K562 (cell line): ENCODE measurements around the gene MRTFB. TPM values are rescaled to one million over a fixed set of nuclear protein-coding genes. Genes with fewer than 3 reads are reported as not detected.
A peak's percentile ranks its signal among the peaks of the same experiment; 100 is the strongest.

ENCODE experiments used
- CBX3 ChIP-seq, 2 experiments: IDR thresholded peaks; 1 replicate in 1 of 2; 2 replicates in 1 of 2; pipeline ENCODE4 v1.6.1; 2012; ENCODE audit warnings: inconsistent platforms in 2 of 2, low read length in 2 of 2, borderline replicate concordance in 1 of 2, control low read depth in 1 of 2
- CREBBP ChIP-seq: IDR thresholded peaks from one replicate; pipeline ENCODE4 v1.6.1; 2012; ENCODE audit warnings: low read depth, mild to moderate bottlenecking, control low read depth, inconsistent platforms, low read length
- DDX20 ChIP-seq: fragments of 450-650 bp; IDR thresholded peaks from 2 replicates; pipeline ENCODE4 v1.6.1; 2016; ENCODE audit warnings: missing genetic modification characterization, low read depth, mild to moderate bottlenecking, missing compliant biosample characterization, moderate library complexity
- FOSL1 ChIP-seq: fragments of 200-800 bp; sonication (Bioruptor generic); conservative IDR thresholded peaks from 2 replicates; pipeline ENCODE4 v1.6.1; 2016; ENCODE audit warnings: missing genetic modification characterization, missing compliant biosample characterization
- L3MBTL2 ChIP-seq: fragments of 450-650 bp; IDR thresholded peaks from 2 replicates; pipeline ENCODE4 v1.6.1; 2016; ENCODE audit warnings: mild to moderate bottlenecking, moderate library complexity
- MAZ ChIP-seq, 2 experiments: fragments of 450-650 bp in 1 of 2; sonication (generic) in 1 of 2; formaldehyde crosslinking; IDR thresholded peaks in 1 of 2; conservative IDR thresholded peaks in 1 of 2; 2 replicates each; pipeline versions ENCODE4 v1.4.0 to v1.5.0; 2020; ENCODE audit warnings: mild to moderate bottlenecking in 1 of 2, missing genetic modification reagents in 1 of 2
- MED1 ChIP-seq: sonication (generic); formaldehyde crosslinking; IDR thresholded peaks from 2 replicates; pipeline ENCODE4 v1.8.1; 2023; ENCODE audit warnings: missing genetic modification reagents, borderline replicate concordance
- NONO ChIP-seq, 2 experiments: fragments of 200-400 bp in 1 of 2; fragments of 450-650 bp in 1 of 2; formaldehyde crosslinking in 1 of 2; IDR thresholded peaks; 2 replicates each; pipeline ENCODE4 v1.6.1; 2017; ENCODE audit warnings: low read depth in 2 of 2, mild to moderate bottlenecking in 2 of 2, moderate library complexity in 2 of 2, low read length in 1 of 2
- PHF8 ChIP-seq: fragments of 200-600 bp; sonication (generic); IDR thresholded peaks from 2 replicates; pipeline ENCODE4 v1.6.1; 2012; ENCODE audit warnings: mixed run types, mild to moderate bottlenecking, inconsistent platforms, low read length, moderate library complexity, borderline replicate concordance
- SIN3A ChIP-seq, 2 experiments: fragments of 150-350 bp in 1 of 2; IDR thresholded peaks; 2 replicates each; pipeline ENCODE4 v1.6.1; 2011 to 2016; ENCODE audit warnings: borderline replicate concordance in 2 of 2, low read depth in 2 of 2, low read length in 2 of 2, mild to moderate bottlenecking in 2 of 2, moderate library complexity in 2 of 2; ENCODE audit not compliant: control insufficient read depth in 1 of 2
- THRAP3 ChIP-seq: fragments of 450-650 bp; IDR thresholded peaks from 2 replicates; pipeline ENCODE4 v1.6.1; 2016; ENCODE audit warnings: mild to moderate bottlenecking, inconsistent platforms, borderline replicate concordance
- UBTF ChIP-seq, 2 experiments: IDR thresholded peaks; 2 replicates each; pipeline ENCODE4 v1.6.1; 2012; ENCODE audit warnings: improper control_type of control experiment in 2 of 2, low read depth in 2 of 2, low read length in 2 of 2, borderline replicate concordance in 1 of 2
- ZNF23 ChIP-seq: fragments of 250-450 bp; sonication (Bioruptor Pico); IDR thresholded peaks from 2 replicates; pipeline ENCODE4 v1.4.0; 2020; ENCODE audit warnings: mild to moderate bottlenecking
- ZNF277 ChIP-seq: fragments of 250-450 bp; sonication (Bioruptor Pico); IDR thresholded peaks from 2 replicates; pipeline ENCODE4 v1.8.0; 2022; ENCODE audit warnings: inconsistent platforms, mild to moderate bottlenecking, moderate library complexity, borderline replicate concordance
- ZNF584 ChIP-seq: fragments of 200-800 bp; sonication (Bioruptor generic); IDR thresholded peaks from 2 replicates; pipeline ENCODE4 v1.6.1; 2016; ENCODE audit warnings: low read depth, mild to moderate bottlenecking, missing genetic modification characterization, missing compliant biosample characterization
- ZNF592 ChIP-seq: fragments of 450-650 bp; IDR thresholded peaks from 2 replicates; pipeline ENCODE4 v1.6.1; 2017; ENCODE audit warnings: antibody characterized with exemption, mild to moderate bottlenecking
- ZNF766 ChIP-seq: fragments of 200-800 bp; sonication (Bioruptor generic); conservative IDR thresholded peaks from 2 replicates; pipeline ENCODE4 v1.6.1; 2016; ENCODE audit warnings: missing genetic modification characterization, missing compliant biosample characterization
- ZNF830 ChIP-seq: fragments of 250-450 bp; sonication (Bioruptor Pico); IDR thresholded peaks from 2 replicates; pipeline ENCODE4 v1.5.0; 2021; ENCODE audit warnings: mild to moderate bottlenecking
- polyA plus RNA-seq, 8 experiments: library from polyadenylated mRNA; depleted of rRNA in 4 of 8; stranded (reverse) in 5 of 8; unstranded in 3 of 8; fragments of >200 nt; fragmentation: Nextera tagmentation in 2 of 8; fragmentation: Illumina TruSeq in 1 of 8; extraction: Ambion mirVana in 2 of 8; extraction: Trizol in 1 of 8; gene quantifications; 2 replicates each; pipeline versions ENCODE4 v1.2.1 to v1.2.3, GENCODE V29; 2011 to 2014; ENCODE audit warnings: inconsistent platforms in 1 of 8, missing spikeins in 1 of 8
- total RNA-seq, 7 experiments: library from RNA; depleted of rRNA in 6 of 7; stranded (reverse); fragments of >200 nt in 6 of 7; fragmentation: Illumina TruSeq in 2 of 7; extraction: Trizol in 2 of 7; gene quantifications; 2 replicates each; pipeline versions ENCODE4 v1.2.1 to v1.2.3, GENCODE V29; 2011 to 2021; ENCODE audit warnings: low replicate concordance in 1 of 7

Gene MRTFB
- total and polyA plus RNA-seq, 9 of the 15 experiments (the other 6 are each of a cell fraction or from before 2014, with no cell fraction given) = 2.2 to 12.7 (median 7.0) TPM

GRCh38 chr16:14070877-14071575, at the start of gene MRTFB (continued):
- TF ChIP-seq ZNF592 = 0 out of 2 replicates have a peak, but pooled peaks have one; percentile 53
- TF ChIP-seq ZNF766 (CRISPR knock-in tag) = 0 out of 2 replicates have a peak, but pooled peaks have one; percentile 39
- no peak; a peak in 1 of 4 replicates for TF ChIP-seq SIN3A (IDR thresholded peaks at IDR 0.05; ENCODE audit: borderline replicate concordance in 2 of 2, control insufficient read depth in 1 of 2, low read depth in 2 of 2, low read length in 2 of 2)
- TF ChIP-seq MAZ (CRISPR knock-in tag; conservative IDR thresholded peaks at IDR 0.05 in 1 of 2, IDR thresholded peaks at IDR 0.05 in 1 of 2) = peak; percentile 75 to 77; a peak in 3 of 4 replicates
- TF ChIP-seq ZNF584 (CRISPR knock-in tag) = no peak
- TF ChIP-seq FOSL1 = 0 out of 2 replicates have a peak, but pooled peaks have one; percentile 31
- TF ChIP-seq UBTF (IDR thresholded peaks at IDR 0.05; ENCODE audit: borderline replicate concordance in 1 of 2, low read depth in 2 of 2, low read length in 2 of 2) = no peak; a peak in 1 of 4 replicates
- no peak for TF ChIP-seq MED1
- no peak for TF ChIP-seq THRAP3
- TF ChIP-seq NONO (IDR thresholded peaks at IDR 0.05; ENCODE audit: low read depth in 2 of 2, low read length in 1 of 2) = peak; percentile 31 to 62; a peak in 3 of 4 replicates
- no peak for TF ChIP-seq ZNF277 (CRISPR knock-in tag)
- peak; percentile 84 for TF ChIP-seq L3MBTL2
- TF ChIP-seq ZNF830 (CRISPR knock-in tag) = no peak
- peak; percentile 81; the same call in 1 of the 2 replicates for TF ChIP-seq PHF8
- TF ChIP-seq DDX20 (tag) = no peak
- TF ChIP-seq CBX3 (IDR thresholded peaks at IDR 0.05; ENCODE audit: borderline replicate concordance in 1 of 2, low read length in 2 of 2) = 0 out of 3 replicates have a peak, but pooled peaks of 1 of the 2 experiments have one; percentile 8
- no peak for TF ChIP-seq CREBBP
- TF ChIP-seq ZNF23 (CRISPR knock-in tag) = no peak
